Measurements from ENCODE around the gene MST1.

MST1 gene

GRCh38 chr3:49689046-49689907 is at the start of gene MST1, which contains the start of gene RNF123:
Gene MST1 (minus strand): TSS chr3:49689474. CDS start chr3:49688691, 783 bp downstream.
Gene RNF123 (plus strand): TSS chr3:49689557. CDS start chr3:49691166, 1,609 bp downstream.
- Histone ChIP-seq H3K9ac (ENCODE audit: low read depth, low read length) (peak within 1 kb of the TSS; percentile 79), H3K27me3 (ENCODE audit: insufficient read depth, low read length, poor library complexity) (no peaks in the 10 kb centered on the region), H4K20me1 (ENCODE audit: insufficient read depth, low read length) (0 out of 2 replicates have a peak, but pooled peaks cover under 1% of the 10 kb centered on the region), H3K79me2 (ENCODE audit: insufficient read depth, low read length) (peaks cover 27% of the 10 kb centered on the region), H3K36me3 (ENCODE audit: insufficient read depth, low read length) (peaks cover 4% of the 10 kb centered on the region; the same call in 1 of the 2 replicates), H3K27ac (ENCODE audit: low read length) (peak within 1 kb of the TSS; percentile 89), H3K4me3 (ENCODE audit: low read depth in 1 of 2, low read length in 2 of 2) (peak within 1 kb of the TSS; percentile 70 to 81), H3K4me1 (ENCODE audit: insufficient read depth, low read length) (peaks cover 28% of the 10 kb centered on the region), H3K4me2 (ENCODE audit: insufficient read depth, low read length) (peak within 1 kb of the TSS; percentile 69), H3K9me3 (ENCODE audit: insufficient read depth, low read length, severe bottlenecking) (no peaks in the 10 kb centered on the region), H2AFZ (ENCODE audit: low read depth, low read length) (peak within 1 kb of the TSS; percentile 73)
- TF ChIP-seq EZH2 (IDR thresholded peaks at IDR 0.05; ENCODE audit: borderline replicate concordance, low read depth, low read length, severe bottlenecking) (no peak), CTCF (IDR thresholded peaks at IDR 0.05; ENCODE audit: borderline replicate concordance, extremely low read depth, low read length, poor library complexity, severe bottlenecking) (peak; percentile 62)
- ATAC-seq (ENCODE audit: insufficient read depth, low read depth) (peak; percentile 82), DNase-seq (peak; percentile 94)

- DNase-seq (no peak), ATAC-seq (ENCODE audit: insufficient read depth, low read depth) (no peak)
- Histone ChIP-seq H3K36me3 (ENCODE audit: insufficient read depth, low read length) (peaks cover 55% of the 10 kb centered on the region), H3K9ac (ENCODE audit: low read depth, low read length) (no peak overlapping the region), H3K27me3 (ENCODE audit: insufficient read depth, low read length, poor library complexity) (no peaks in the 10 kb centered on the region), H3K9me3 (ENCODE audit: insufficient read depth, low read length, severe bottlenecking) (no peaks in the 10 kb centered on the region), H3K4me3 (ENCODE audit: low read depth in 1 of 2, low read length in 2 of 2) (no peak overlapping the region), H3K27ac (ENCODE audit: low read length) (no peak overlapping the region), H2AFZ (ENCODE audit: low read depth, low read length) (no peak overlapping the region), H3K4me1 (ENCODE audit: insufficient read depth, low read length) (no peaks in the 10 kb centered on the region), H4K20me1 (ENCODE audit: insufficient read depth, low read length) (peaks cover 5% of the 10 kb centered on the region; the same call in 1 of the 2 replicates), H3K79me2 (ENCODE audit: insufficient read depth, low read length) (peaks cover 17% of the 10 kb centered on the region; the same call in 1 of the 2 replicates), H3K4me2 (ENCODE audit: insufficient read depth, low read length) (no peak overlapping the region)
- TF ChIP-seq EZH2 (IDR thresholded peaks at IDR 0.05; ENCODE audit: borderline replicate concordance, low read depth, low read length, severe bottlenecking) = no peak
- TF ChIP-seq CTCF (IDR thresholded peaks at IDR 0.05; ENCODE audit: borderline replicate concordance, extremely low read depth, low read length, poor library complexity, severe bottlenecking) = no peak
Observed at GRCh38 chr3:49738067-49738713, 48.9 kb upstream of the MST1 start.

- no peak overlapping the region for H3K9ac ChIP-seq (ENCODE audit: low read depth, low read length)
- H3K4me1 ChIP-seq (ENCODE audit: insufficient read depth, low read length) = no peaks in the 10 kb centered on the region
- no peak overlapping the region for H3K4me2 ChIP-seq (ENCODE audit: insufficient read depth, low read length)
- TF ChIP-seq CTCF (IDR thresholded peaks at IDR 0.05; ENCODE audit: borderline replicate concordance, extremely low read depth, low read length, poor library complexity, severe bottlenecking) (no peak), EZH2 (IDR thresholded peaks at IDR 0.05; ENCODE audit: borderline replicate concordance, low read depth, low read length, severe bottlenecking) (no peak)
- no peak overlapping the region for H3K4me3 ChIP-seq (ENCODE audit: low read depth in 1 of 2, low read length in 2 of 2)
- ATAC-seq (ENCODE audit: insufficient read depth, low read depth) = no peak
- H2AFZ ChIP-seq (ENCODE audit: low read depth, low read length) = no peak overlapping the region
- DNase-seq = no peak
- peaks cover 5% of the 10 kb centered on the region; the same call in 1 of the 2 replicates for H4K20me1 ChIP-seq (ENCODE audit: insufficient read depth, low read length)
- no peaks in the 10 kb centered on the region for H3K27me3 ChIP-seq (ENCODE audit: insufficient read depth, low read length, poor library complexity)
- H3K79me2 ChIP-seq (ENCODE audit: insufficient read depth, low read length) = peaks cover 5% of the 10 kb centered on the region; the same call in 1 of the 2 replicates
- no peak overlapping the region for H3K27ac ChIP-seq (ENCODE audit: low read length)
- H3K9me3 ChIP-seq (ENCODE audit: insufficient read depth, low read length, severe bottlenecking) = no peaks in the 10 kb centered on the region
- peaks cover 79% of the 10 kb centered on the region for H3K36me3 ChIP-seq (ENCODE audit: insufficient read depth, low read length)
Observed at GRCh38 chr3:49734752-49735151, 45.5 kb upstream of the MST1 start.

All from DND-41 (cell line).